Neural cell (in vitro differentiated cells): ENCODE data around the gene RTN4. TPM values are rescaled to one million over a fixed set of nuclear protein-coding genes. Genes with fewer than 3 reads are reported as not detected.

Experiments
- H2AFZ ChIP-seq: fragments of 200-600, 300-800 bp; sonication (generic), shearing (Covaris generic); 2 replicates; pipeline ENCODE4 v1.6.0; 2014; ENCODE audit warnings: low read depth, mild to moderate bottlenecking, antibody characterized with exemption, low read length, moderate library complexity
- H3F3A ChIP-seq: fragments of 200-600 bp; shearing (Covaris generic); 2 replicates; pipeline ENCODE4 v1.6.1; 2016; ENCODE audit warnings: mild to moderate bottlenecking, moderate library complexity, mixed read lengths, antibody characterized with exemption, low read length; ENCODE audit not compliant: insufficient read depth, poor library complexity, severe bottlenecking
- H3K27ac ChIP-seq: fragments of 200-600, 300-800 bp; sonication (generic), shearing (Covaris generic); 2 replicates; pipeline ENCODE4 v1.5.1; 2014; ENCODE audit warnings: mild to moderate bottlenecking, low read length, moderate library complexity
- H3K27me3 ChIP-seq: fragments of 300-800, 200-600 bp; sonication (generic), shearing (Covaris generic); 2 replicates; pipeline ENCODE4 v1.6.0; 2014; ENCODE audit warnings: mild to moderate bottlenecking, low read depth, low read length, moderate library complexity; ENCODE audit not compliant: insufficient read depth
- H3K36me3 ChIP-seq: fragments of 300-800, 200-600 bp; sonication (generic), shearing (Covaris generic); 2 replicates; pipeline ENCODE4 v1.5.1; 2014; ENCODE audit warnings: mild to moderate bottlenecking, antibody characterized with exemption, low read length, moderate library complexity; ENCODE audit not compliant: insufficient read depth
- H3K4me2 ChIP-seq: fragments of 300-800, 200-600 bp; sonication (generic), shearing (Covaris generic); 2 replicates; pipeline ENCODE4 v1.6.0; 2014; ENCODE audit warnings: mild to moderate bottlenecking, low read length
- H3K4me3 ChIP-seq: fragments of 300-800, 200-600 bp; sonication (generic), shearing (Covaris generic); 2 replicates; pipeline ENCODE4 v1.5.1; 2014; ENCODE audit warnings: mild to moderate bottlenecking, low read length, moderate library complexity
- H3K79me2 ChIP-seq: fragments of 200-600 bp; shearing (Covaris generic); replicated peaks from 2 replicates; pipeline ENCODE4 v1.6.0; 2014; ENCODE audit warnings: mild to moderate bottlenecking, low read length, moderate library complexity; ENCODE audit not compliant: insufficient read depth
- H3K9ac ChIP-seq: fragments of 300-800, 200-600 bp; sonication (generic), shearing (Covaris generic); 2 replicates; pipeline ENCODE4 v1.6.1; 2016; ENCODE audit warnings: mild to moderate bottlenecking, low read length, mixed read lengths
- H3K9me2 ChIP-seq: fragments of 200-600 bp; shearing (Covaris generic); 2 replicates; pipeline ENCODE4 v1.6.1; 2016; ENCODE audit warnings: mild to moderate bottlenecking, low read length, mixed read lengths; ENCODE audit not compliant: insufficient read depth
- H3K9me3 ChIP-seq: fragments of 200-600, 300-800 bp; sonication (generic), shearing (Covaris generic); 2 replicates; pipeline ENCODE4 v1.6.1; 2016; ENCODE audit warnings: mild to moderate bottlenecking, mixed run types, low read length, moderate library complexity, mixed read lengths
- H4K20me1 ChIP-seq: fragments of 200-600 bp; shearing (Covaris generic); 2 replicates; pipeline ENCODE4 v1.6.1; 2016; ENCODE audit warnings: mild to moderate bottlenecking, mixed run types; ENCODE audit not compliant: insufficient read depth
- CTCF ChIP-seq: fragments of 450-650 bp; IDR thresholded peaks from 2 replicates; pipeline ENCODE4 v1.5.1; 2014; ENCODE audit warnings: antibody characterized with exemption, mild to moderate bottlenecking, moderate library complexity; ENCODE audit not compliant: poor library complexity, severe bottlenecking
- EP300 ChIP-seq: fragments of 450-650 bp; conservative IDR thresholded peaks from 2 replicates; pipeline ENCODE4 v1.6.1; 2014; ENCODE audit warnings: antibody characterized with exemption, mild to moderate bottlenecking, moderate library complexity; ENCODE audit not compliant: poor library complexity, severe bottlenecking
- EZH2 ChIP-seq: fragments of 200-600, 300-800 bp; shearing (Covaris generic), sonication (generic); IDR thresholded peaks from 2 replicates; pipeline ENCODE4 v1.6.1; 2014; ENCODE audit warnings: antibody characterized with exemption, low read length, borderline replicate concordance, mild to moderate bottlenecking; ENCODE audit not compliant: insufficient read depth, poor library complexity, severe bottlenecking
- MXI1 ChIP-seq: fragments of 450-650 bp; conservative IDR thresholded peaks from 2 replicates; pipeline ENCODE4 v1.6.1; 2014; ENCODE audit warnings: antibody characterized with exemption, mild to moderate bottlenecking; ENCODE audit not compliant: poor library complexity, severe bottlenecking
- POLR2AphosphoS5 ChIP-seq: IDR thresholded peaks from 2 replicates; pipeline ENCODE4 v1.6.1; 2012
- RAD21 ChIP-seq: fragments of 450-650 bp; conservative IDR thresholded peaks from 2 replicates; pipeline ENCODE4 v1.6.1; 2014; ENCODE audit warnings: antibody characterized with exemption, mild to moderate bottlenecking, moderate library complexity
- REST ChIP-seq: IDR thresholded peaks from 2 replicates; pipeline ENCODE4 v1.6.1; 2012; ENCODE audit warnings: borderline replicate concordance
- SMC3 ChIP-seq: fragments of 450-650 bp; conservative IDR thresholded peaks from 2 replicates; pipeline ENCODE4 v1.6.1; 2014; ENCODE audit warnings: antibody characterized with exemption, mild to moderate bottlenecking, moderate library complexity; ENCODE audit not compliant: poor library complexity
- TAF1 ChIP-seq: IDR thresholded peaks from 2 replicates; pipeline ENCODE4 v1.6.1; 2012; ENCODE audit warnings: low read depth
- polyA plus RNA-seq: library from polyadenylated mRNA; depleted of rRNA; stranded (reverse); fragments of >200 nt; gene quantifications from 2 replicates; pipeline ENCODE4 v1.2.3, GENCODE V29; 2014

RTN4 gene
- polyA plus RNA-seq, 1 donor from 2014 or later, result 582 TPM

GRCh38 chr2:55073000-55073983, 23.0 kb upstream of the RTN4 start:
- no peak overlapping the region for H3K4me2 ChIP-seq

More at GRCh38 chr2:55073000-55073983, 23.0 kb upstream of the RTN4 start:
- no peaks in the 10 kb centered on the region for H3K9me2 ChIP-seq
- no peaks in the 10 kb centered on the region for H3F3A ChIP-seq
- H4K20me1 ChIP-seq, result no peaks in the 10 kb centered on the region
- H3K79me2 ChIP-seq, result no peaks in the 10 kb centered on the region
- H3K4me3 ChIP-seq, result no peak overlapping the region
- H3K36me3 ChIP-seq, result no peaks in the 10 kb centered on the region
- no peak overlapping the region for H3K9ac ChIP-seq
- TF ChIP-seq SMC3 (no peak), EZH2 (no peak), EP300 (no peak), REST (no peak), RAD21 (no peak), POLR2AphosphoS5 (no peak), CTCF (no peak), MXI1 (no peak), TAF1 (no peak)
- H3K27me3 ChIP-seq, result no peaks in the 10 kb centered on the region
- no peaks in the 10 kb centered on the region for H3K9me3 ChIP-seq
- H2AFZ ChIP-seq, result no peak overlapping the region
- H3K27ac ChIP-seq, result no peak overlapping the region
